ENCODE measurements around the gene PRKAR2B.

GRCh38 chr7:106997487-106998271 lies 46.8 kb upstream of the PRKAR2B start:
- TF ChIP-seq CTCF (IDR thresholded peaks at IDR 0.05) (no peak), POLR2A (IDR thresholded peaks at IDR 0.05) (no peak)
